Measurements from ENCODE around the gene DLK2. TPM values are rescaled to one million over a fixed set of nuclear protein-coding genes. Genes with fewer than 3 reads are reported as not detected.

DLK2 gene
- total RNA-seq, 1 donor from 2014 or later = not detected

- peaks cover 12% of the 10 kb centered on the region for H3K4me1 ChIP-seq
- Mint-ChIP-seq H3K4me1 (peaks cover 10% of the 10 kb centered on the region), H3K36me3 (peaks cover 9% of the 10 kb centered on the region), H3K27ac (no peak overlapping the region), H3K27me3 (ENCODE audit: insufficient read depth, low read depth) (peaks cover 2% of the 10 kb centered on the region), H3K9me3 (no peaks in the 10 kb centered on the region), H3K4me3 (no peak overlapping the region)
- H3K4me2 ChIP-seq = peak overlapping the region; percentile 5
- no peak overlapping the region for H2AFZ ChIP-seq (replicated peaks)
- no peak overlapping the region for H3K4me3 ChIP-seq
- H3K27me3 ChIP-seq = no peaks in the 10 kb centered on the region
- peak overlapping the region; percentile 17 for H3K9ac ChIP-seq
- peaks cover 15% of the 10 kb centered on the region for H4K20me1 ChIP-seq (ENCODE audit: low read depth)
- no peaks in the 10 kb centered on the region for H3K9me3 ChIP-seq (ENCODE audit: low read depth)
- no peaks in the 10 kb centered on the region for H3K36me3 ChIP-seq
- DNase-seq (ENCODE audit: low spot score) = peak; percentile 61
- H3F3A ChIP-seq (ENCODE audit: low read depth) = no peaks in the 10 kb centered on the region
- H3K79me2 ChIP-seq (ENCODE audit: low read depth) = no peaks in the 10 kb centered on the region
- H3K27ac ChIP-seq = no peak overlapping the region
- TF ChIP-seq EZH2 (IDR thresholded peaks at IDR 0.05) = no peak
- no peak for TF ChIP-seq EZH2phosphoT487 (IDR thresholded peaks at IDR 0.05)
- TF ChIP-seq CTCF (IDR thresholded peaks at IDR 0.05) = no peak
These were observed 34.1 kb upstream of the DLK2 start for GRCh38 chr6:43489277-43490072.

- H3K9ac ChIP-seq = peak overlapping the region; percentile 17
- Mint-ChIP-seq H3K36me3 (peaks cover 9% of the 10 kb centered on the region), H3K9me3 (no peaks in the 10 kb centered on the region), H3K4me3 (no peak overlapping the region), H3K27me3 (ENCODE audit: insufficient read depth, low read depth) (no peaks in the 10 kb centered on the region), H3K27ac (peak overlapping the region; percentile 25), H3K4me1 (peaks cover 10% of the 10 kb centered on the region)
- DNase-seq (ENCODE audit: low spot score) = no peak
- no peak overlapping the region for H2AFZ ChIP-seq (replicated peaks)
- peak overlapping the region; percentile 5 for H3K4me2 ChIP-seq
- TF ChIP-seq CTCF (IDR thresholded peaks at IDR 0.05) (no peak), EZH2 (IDR thresholded peaks at IDR 0.05) (no peak), EZH2phosphoT487 (IDR thresholded peaks at IDR 0.05) (no peak)
- H3K79me2 ChIP-seq (ENCODE audit: low read depth) = no peaks in the 10 kb centered on the region
- H3K4me1 ChIP-seq = peaks cover 12% of the 10 kb centered on the region
- H3K4me3 ChIP-seq = no peak overlapping the region
- no peaks in the 10 kb centered on the region for H3F3A ChIP-seq (ENCODE audit: low read depth)
- H4K20me1 ChIP-seq (ENCODE audit: low read depth) = peaks cover 16% of the 10 kb centered on the region
- no peaks in the 10 kb centered on the region for H3K9me3 ChIP-seq (ENCODE audit: low read depth)
- H3K36me3 ChIP-seq = no peaks in the 10 kb centered on the region
- H3K27me3 ChIP-seq = no peaks in the 10 kb centered on the region
- H3K27ac ChIP-seq = no peak overlapping the region
These were observed 33.4 kb upstream of the DLK2 start for GRCh38 chr6:43488667-43489276.

GRCh38 chr6:43481591-43482236 is 26.4 kb upstream of the DLK2 start:
- H3K27ac Mint-ChIP-seq = no peak overlapping the region
- Histone ChIP-seq H3K27ac (no peak overlapping the region), H3K79me2 (ENCODE audit: low read depth) (peaks cover 39% of the 10 kb centered on the region), H4K20me1 (ENCODE audit: low read depth) (peaks cover 60% of the 10 kb centered on the region), H3F3A (ENCODE audit: low read depth) (no peaks in the 10 kb centered on the region), H3K9me3 (ENCODE audit: low read depth) (no peaks in the 10 kb centered on the region), H3K4me2 (no peak overlapping the region), H2AFZ (replicated peaks) (no peak overlapping the region), H3K27me3 (no peaks in the 10 kb centered on the region), H3K4me3 (no peak overlapping the region), H3K9ac (no peak overlapping the region), H3K36me3 (no peaks in the 10 kb centered on the region), H3K4me1 (peaks cover 14% of the 10 kb centered on the region)
- TF ChIP-seq EZH2 (IDR thresholded peaks at IDR 0.05) (no peak), CTCF (IDR thresholded peaks at IDR 0.05) (no peak), EZH2phosphoT487 (IDR thresholded peaks at IDR 0.05) (no peak)
- no peak overlapping the region for H3K4me3 Mint-ChIP-seq
- H3K4me1 Mint-ChIP-seq = peaks cover 32% of the 10 kb centered on the region
- H3K9me3 Mint-ChIP-seq = no peaks in the 10 kb centered on the region
- no peaks in the 10 kb centered on the region for H3K27me3 Mint-ChIP-seq (ENCODE audit: insufficient read depth, low read depth)
- peaks cover 10% of the 10 kb centered on the region for H3K36me3 Mint-ChIP-seq
- no peak for DNase-seq (ENCODE audit: low spot score)
